PFSK-1 (cell line): Measurements from ENCODE around the gene KCNK3.

Experiments
- FOXP2 ChIP-seq: optimal IDR thresholded peaks from 2 replicates; pipeline ENCODE3; 2011; ENCODE audit warnings: borderline replicate concordance, control low read depth, inconsistent platforms; ENCODE audit not compliant: insufficient read depth; ENCODE audit errors: extremely low read length, extremely low read depth
- POLR2AphosphoS5 ChIP-seq: IDR thresholded peaks from 2 replicates; pipeline ENCODE4 v1.6.1; 2012; ENCODE audit warnings: low read depth, mild to moderate bottlenecking, control low read depth, low read length, moderate library complexity
- SIN3A ChIP-seq: IDR thresholded peaks from 2 replicates; pipeline ENCODE4 v1.6.1; 2012; ENCODE audit warnings: mild to moderate bottlenecking, low read length, moderate library complexity, borderline replicate concordance; ENCODE audit not compliant: insufficient read depth
- TAF1 ChIP-seq: IDR thresholded peaks from 2 replicates; pipeline ENCODE4 v1.6.1; 2012; ENCODE audit warnings: low read length, control low read depth, borderline replicate concordance; ENCODE audit not compliant: insufficient read depth
- TF ChIP-seq, protein P1 (sequence below), 2 experiments: IDR thresholded peaks; 2 replicates each; pipeline versions ENCODE4 v1.6.1 to v1.8.0; 2011 to 2012; ENCODE audit warnings: low read depth in 2 of 2, low read length in 2 of 2, control low read depth in 1 of 2, inconsistent platforms in 1 of 2, mild to moderate bottlenecking in 1 of 2, moderate library complexity in 1 of 2; ENCODE audit not compliant: insufficient read depth in 1 of 2

Gene KCNK3

DNA sequence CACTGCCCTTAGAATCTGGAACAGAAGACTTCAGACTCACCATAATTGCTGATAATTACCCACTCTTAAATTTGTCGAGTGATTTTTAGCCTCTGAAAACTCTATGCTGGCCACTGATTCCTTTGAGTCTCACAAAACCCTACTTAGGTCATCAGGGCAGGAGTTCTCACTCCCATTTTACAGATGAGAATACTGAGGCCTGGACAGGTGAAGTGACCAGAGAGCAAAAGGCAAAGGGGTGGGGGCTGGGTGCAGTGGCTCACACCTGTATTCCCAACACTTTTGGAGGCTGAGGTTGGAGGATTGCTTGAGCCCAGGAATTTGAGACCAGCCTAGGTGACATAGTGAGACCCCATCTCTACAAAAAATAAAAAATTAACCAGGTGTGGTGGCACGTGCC, 36.8 kb downstream of the KCNK3 start:
- TF ChIP-seq TAF1 (no peak), POLR2AphosphoS5 (no peak), FOXP2 (no peak), SIN3A (no peak)
- TF ChIP-seq, protein P1, sequence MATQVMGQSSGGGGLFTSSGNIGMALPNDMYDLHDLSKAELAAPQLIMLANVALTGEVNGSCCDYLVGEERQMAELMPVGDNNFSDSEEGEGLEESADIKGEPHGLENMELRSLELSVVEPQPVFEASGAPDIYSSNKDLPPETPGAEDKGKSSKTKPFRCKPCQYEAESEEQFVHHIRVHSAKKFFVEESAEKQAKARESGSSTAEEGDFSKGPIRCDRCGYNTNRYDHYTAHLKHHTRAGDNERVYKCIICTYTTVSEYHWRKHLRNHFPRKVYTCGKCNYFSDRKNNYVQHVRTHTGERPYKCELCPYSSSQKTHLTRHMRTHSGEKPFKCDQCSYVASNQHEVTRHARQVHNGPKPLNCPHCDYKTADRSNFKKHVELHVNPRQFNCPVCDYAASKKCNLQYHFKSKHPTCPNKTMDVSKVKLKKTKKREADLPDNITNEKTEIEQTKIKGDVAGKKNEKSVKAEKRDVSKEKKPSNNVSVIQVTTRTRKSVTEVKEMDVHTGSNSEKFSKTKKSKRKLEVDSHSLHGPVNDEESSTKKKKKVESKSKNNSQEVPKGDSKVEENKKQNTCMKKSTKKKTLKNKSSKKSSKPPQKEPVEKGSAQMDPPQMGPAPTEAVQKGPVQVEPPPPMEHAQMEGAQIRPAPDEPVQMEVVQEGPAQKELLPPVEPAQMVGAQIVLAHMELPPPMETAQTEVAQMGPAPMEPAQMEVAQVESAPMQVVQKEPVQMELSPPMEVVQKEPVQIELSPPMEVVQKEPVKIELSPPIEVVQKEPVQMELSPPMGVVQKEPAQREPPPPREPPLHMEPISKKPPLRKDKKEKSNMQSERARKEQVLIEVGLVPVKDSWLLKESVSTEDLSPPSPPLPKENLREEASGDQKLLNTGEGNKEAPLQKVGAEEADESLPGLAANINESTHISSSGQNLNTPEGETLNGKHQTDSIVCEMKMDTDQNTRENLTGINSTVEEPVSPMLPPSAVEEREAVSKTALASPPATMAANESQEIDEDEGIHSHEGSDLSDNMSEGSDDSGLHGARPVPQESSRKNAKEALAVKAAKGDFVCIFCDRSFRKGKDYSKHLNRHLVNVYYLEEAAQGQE (IDR thresholded peaks at IDR 0.05; ENCODE audit: insufficient read depth in 1 of 2, low read depth in 2 of 2, low read length in 2 of 2): no peak

DNA sequence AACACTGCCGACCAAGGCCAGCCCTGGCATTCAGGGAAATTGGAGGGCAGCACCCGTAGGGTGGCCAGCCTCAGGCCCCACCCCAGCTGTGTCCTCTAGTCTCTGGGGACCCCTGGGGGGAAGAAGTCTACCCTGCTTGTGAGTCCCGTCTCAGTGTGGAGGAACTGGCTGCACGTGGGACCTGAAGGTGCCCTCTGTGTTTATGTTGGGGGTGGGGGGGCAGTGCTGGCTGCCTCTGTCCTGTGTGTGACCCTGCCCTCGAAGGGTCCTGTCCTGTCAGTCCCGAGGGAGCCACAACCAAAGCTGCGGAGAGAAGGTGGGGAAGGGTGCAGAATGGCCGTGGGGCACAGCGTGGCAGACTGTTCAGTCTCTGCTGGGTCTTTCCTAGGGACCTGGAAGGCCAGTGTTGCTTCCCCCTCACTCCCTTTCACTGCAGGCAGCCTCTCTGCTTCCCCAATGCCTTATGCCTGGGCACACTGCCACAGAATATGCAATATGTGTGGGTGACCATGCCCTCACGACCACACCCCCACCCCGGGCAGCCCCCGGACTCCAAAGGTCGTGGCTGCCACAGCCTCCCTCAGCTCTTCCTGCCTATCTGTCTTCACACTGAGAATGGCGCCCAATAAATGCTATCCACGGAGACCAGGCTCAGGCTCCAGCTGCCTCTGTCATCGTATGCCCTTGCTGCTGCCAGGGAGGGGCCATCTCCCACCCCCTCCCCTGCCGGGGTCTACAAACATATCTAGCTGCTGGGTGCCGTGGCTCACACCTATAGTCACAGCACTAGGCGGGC, 38.2 kb downstream of the KCNK3 start:
- TF ChIP-seq TAF1 (no peak), SIN3A (no peak), FOXP2 (no peak), POLR2AphosphoS5 (no peak)
- TF ChIP-seq, protein P1 (IDR thresholded peaks at IDR 0.05; ENCODE audit: insufficient read depth in 1 of 2, low read depth in 2 of 2, low read length in 2 of 2): no peak

DNA sequence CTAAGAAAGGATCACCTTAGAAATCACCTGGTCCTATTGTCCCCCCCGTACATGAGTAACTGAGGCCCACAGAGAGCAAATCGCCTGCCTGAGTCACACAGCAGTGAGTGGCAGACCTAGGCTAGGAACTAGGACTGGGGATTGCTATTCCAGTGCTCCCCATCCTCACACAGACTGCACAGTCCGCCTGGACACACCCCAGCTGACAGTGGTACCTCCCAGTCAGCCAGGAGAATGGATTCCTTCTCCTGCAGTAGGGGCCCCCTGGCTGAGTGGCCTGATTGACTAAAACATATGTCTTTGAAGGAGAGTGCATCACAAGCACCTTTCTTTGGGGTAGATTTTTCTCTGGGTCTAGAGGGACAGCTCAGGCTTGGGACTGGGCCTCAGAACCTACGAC, 39.2 kb downstream of the KCNK3 start:
- TF ChIP-seq FOXP2: no peak
- TF ChIP-seq, protein P1 (IDR thresholded peaks at IDR 0.05; ENCODE audit: insufficient read depth in 1 of 2, low read depth in 2 of 2, low read length in 2 of 2): no peak
- no peak for TF ChIP-seq TAF1
- TF ChIP-seq SIN3A: no peak
- TF ChIP-seq POLR2AphosphoS5: no peak

DNA sequence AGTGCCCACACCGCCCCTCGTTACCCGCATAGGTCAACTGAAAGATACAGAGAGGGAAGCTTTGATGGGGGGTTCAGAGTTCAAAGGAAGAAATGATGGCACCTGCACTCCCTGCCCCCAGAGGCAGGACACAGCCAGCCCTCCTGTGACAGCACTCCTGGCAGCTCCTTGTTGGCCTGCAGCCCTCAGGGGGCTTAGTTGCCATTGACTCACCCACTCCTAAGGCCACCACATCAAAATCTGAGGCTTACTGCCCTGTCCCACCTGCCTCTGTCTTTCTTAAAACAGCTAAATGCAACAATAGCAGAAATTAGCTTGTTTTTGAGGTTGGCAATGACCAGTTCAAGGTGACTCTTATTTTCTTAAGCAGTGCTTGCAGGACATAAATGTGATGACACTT, 39.9 kb downstream of the KCNK3 start:
- no peak for TF ChIP-seq POLR2AphosphoS5
- TF ChIP-seq, protein P1 (IDR thresholded peaks at IDR 0.05; ENCODE audit: insufficient read depth in 1 of 2, low read depth in 2 of 2, low read length in 2 of 2): no peak
- no peak for TF ChIP-seq TAF1
- TF ChIP-seq FOXP2: no peak
- no peak for TF ChIP-seq SIN3A

DNA sequence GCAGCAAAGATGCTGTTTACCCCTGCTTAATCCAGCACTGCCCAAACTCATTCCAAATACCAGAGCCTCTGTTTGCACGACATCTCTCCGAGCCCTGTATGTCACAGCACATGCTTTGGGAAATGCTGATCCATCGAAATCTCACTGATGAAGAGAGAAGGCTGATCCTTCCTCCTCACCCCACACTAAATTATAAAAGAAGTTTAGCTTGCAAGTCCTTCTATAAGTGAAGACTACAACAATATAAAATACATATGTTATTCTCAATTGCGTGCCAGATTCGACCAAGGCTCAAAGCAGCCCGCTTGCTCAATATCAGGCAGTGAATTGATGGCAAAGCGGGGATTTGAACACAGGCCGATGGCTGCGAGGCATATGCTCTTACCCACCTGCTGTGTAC, 40.9 kb downstream of the KCNK3 start:
- TF ChIP-seq POLR2AphosphoS5 (no peak), SIN3A (no peak), TAF1 (no peak), FOXP2 (no peak)
- TF ChIP-seq, protein P1 (IDR thresholded peaks at IDR 0.05; ENCODE audit: insufficient read depth in 1 of 2, low read depth in 2 of 2, low read length in 2 of 2): no peak
